Mesenchymal stem cell (in vitro differentiated cells and primary cell): ENCODE data around the gene PHC2.

Experiments used
- DNase-seq: peaks from one replicate; pipeline ENCODE4 v3.0.0-alpha.2; 2013
- H2AFZ ChIP-seq: one replicate; pipeline ENCODE4 v1.6.1; 2013; ENCODE audit warnings: low read depth, mild to moderate bottlenecking, control low read depth, inconsistent platforms, low read length, moderate library complexity
- H2AK5ac ChIP-seq: 2 replicates; pipeline ENCODE4 v1.6.1; 2013; ENCODE audit warnings: low read length, moderate library complexity, mild to moderate bottlenecking, inconsistent platforms; ENCODE audit not compliant: severe bottlenecking
- H2BK120ac ChIP-seq: one replicate; pipeline ENCODE4 v1.6.1; 2013; ENCODE audit warnings: low read depth, mild to moderate bottlenecking, inconsistent platforms, low read length, moderate library complexity
- H2BK12ac ChIP-seq, 2 experiments: one replicate each; pipeline ENCODE4 v1.6.1; 2013; ENCODE audit warnings: inconsistent platforms in 2 of 2, low read length in 2 of 2, mild to moderate bottlenecking in 2 of 2, moderate library complexity in 2 of 2, control low read depth in 1 of 2
- H2BK15ac ChIP-seq: one replicate; pipeline ENCODE4 v1.6.1; 2013; ENCODE audit warnings: mild to moderate bottlenecking, low read depth, inconsistent platforms; ENCODE audit not compliant: poor library complexity, severe bottlenecking
- H2BK5ac ChIP-seq: 2 replicates; pipeline ENCODE4 v1.6.1; 2013; ENCODE audit warnings: low read depth, mild to moderate bottlenecking, low read length, control low read depth, inconsistent platforms; ENCODE audit not compliant: poor library complexity, severe bottlenecking
- H3K14ac ChIP-seq, 2 experiments: one replicate each; pipeline ENCODE4 v1.6.1; 2013; ENCODE audit warnings: inconsistent platforms in 2 of 2, low read length in 2 of 2, control low read depth in 1 of 2, mild to moderate bottlenecking in 1 of 2, moderate library complexity in 1 of 2
- H3K18ac ChIP-seq, 2 experiments: one replicate each; pipeline ENCODE4 v1.6.1; 2013; ENCODE audit warnings: inconsistent platforms in 2 of 2, low read length in 2 of 2, control low read depth in 1 of 2, low read depth in 1 of 2, mild to moderate bottlenecking in 1 of 2
- H3K23ac ChIP-seq, 2 experiments: one replicate each; pipeline ENCODE4 v1.6.1; 2013; ENCODE audit warnings: inconsistent platforms in 2 of 2, low read length in 2 of 2, mild to moderate bottlenecking in 2 of 2, moderate library complexity in 2 of 2, control low read depth in 1 of 2
- H3K27ac ChIP-seq: 2 replicates; pipeline ENCODE4 v1.5.1; 2013; ENCODE audit warnings: mild to moderate bottlenecking, moderate library complexity, low read length, control low read depth, inconsistent platforms; ENCODE audit not compliant: poor library complexity, severe bottlenecking
- H3K27me3 ChIP-seq, 2 experiments: 2 replicates each; pipeline versions ENCODE4 v1.6.1 to v1.7.0; 2013; ENCODE audit warnings: low read length in 2 of 2, mild to moderate bottlenecking in 2 of 2, moderate library complexity in 2 of 2, control low read depth in 1 of 2, inconsistent platforms in 1 of 2; ENCODE audit not compliant: control insufficient read depth in 1 of 2, insufficient read depth in 1 of 2
- H3K36me3 ChIP-seq, 2 experiments: 2 replicates each; pipeline versions ENCODE4 v1.6.1 to v1.7.0; 2013; ENCODE audit warnings: low read length in 2 of 2, control low read depth in 1 of 2, inconsistent platforms in 1 of 2, low read depth in 1 of 2, mild to moderate bottlenecking in 1 of 2; ENCODE audit not compliant: insufficient read depth in 2 of 2, control insufficient read depth in 1 of 2
- H3K4ac ChIP-seq, 2 experiments: one replicate each; pipeline ENCODE4 v1.6.1; 2013; ENCODE audit warnings: inconsistent platforms in 2 of 2, low read length in 2 of 2, mild to moderate bottlenecking in 2 of 2, moderate library complexity in 2 of 2, control low read depth in 1 of 2, low read depth in 1 of 2
- H3K4me1 ChIP-seq: 2 replicates; pipeline ENCODE4 v1.6.1; 2013; ENCODE audit warnings: low read depth, low read length, control low read depth; ENCODE audit not compliant: control insufficient read depth, insufficient read depth
- H3K4me2 ChIP-seq: 2 replicates; pipeline ENCODE4 v1.6.1; 2013; ENCODE audit warnings: low read length, mild to moderate bottlenecking, inconsistent platforms; ENCODE audit not compliant: poor library complexity, severe bottlenecking
- H3K4me3 ChIP-seq, 2 experiments: 2 replicates each; pipeline versions ENCODE4 v1.5.1 to v1.7.0; 2013; ENCODE audit warnings: low read length in 2 of 2, mild to moderate bottlenecking in 2 of 2, control low read depth in 1 of 2, low read depth in 1 of 2; ENCODE audit not compliant: insufficient read depth in 1 of 2
- H3K79me1 ChIP-seq: replicated peaks from 2 replicates; pipeline ENCODE4 v1.6.1; 2013; ENCODE audit warnings: mild to moderate bottlenecking, control low read depth, low read length, inconsistent platforms; ENCODE audit not compliant: poor library complexity, severe bottlenecking
- H3K9ac ChIP-seq: 2 replicates; pipeline ENCODE4 v1.7.0; 2013; ENCODE audit warnings: mild to moderate bottlenecking, low read length, moderate library complexity
- H3K9me3 ChIP-seq: 2 replicates; pipeline ENCODE4 v1.7.0; 2013; ENCODE audit warnings: mild to moderate bottlenecking, low read length; ENCODE audit not compliant: control insufficient read depth
- H4K8ac ChIP-seq: one replicate; pipeline ENCODE4 v1.6.1; 2013; ENCODE audit warnings: inconsistent platforms, mild to moderate bottlenecking, low read length, moderate library complexity
- H4K91ac ChIP-seq: one replicate; pipeline ENCODE4 v1.6.1; 2013; ENCODE audit warnings: mild to moderate bottlenecking, low read length, inconsistent platforms
- WGBS: methylation state at CpG from one replicate; pipeline ENCODE4 v1.1.7; 2013; ENCODE audit warnings: mixed read lengths; 5-methylcytosine and 5-hydroxymethylcytosine counted together

Gene PHC2

DNA sequence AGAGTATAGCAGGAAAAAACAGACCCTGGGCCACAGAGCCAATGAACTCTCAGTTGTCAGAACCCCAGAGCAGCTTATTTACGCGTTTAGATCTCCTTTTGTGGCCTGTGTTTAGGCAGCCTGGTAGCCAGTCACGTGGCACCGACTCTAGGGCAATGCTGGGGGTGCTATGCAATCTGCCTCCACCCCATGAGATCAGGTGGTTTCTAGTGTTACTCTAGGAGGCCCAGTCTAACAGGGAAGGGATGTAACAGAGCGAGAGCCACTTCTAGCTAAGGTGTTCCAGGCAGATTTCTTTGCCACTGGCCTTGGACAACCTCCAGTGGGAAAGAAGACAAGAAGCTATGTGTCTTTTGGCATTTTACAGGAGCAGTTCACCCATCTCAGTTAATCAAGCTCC lies 98.0 kb downstream of the PHC2 start:
- Histone ChIP-seq H2AK5ac (no peak overlapping the region), H4K91ac (no peak overlapping the region), H3K4me2 (no peak overlapping the region), H2BK120ac (no peak overlapping the region), H3K9ac (peak overlapping the region; percentile 83), H2BK12ac (no peak overlapping the region), H3K4me3 (no peak overlapping the region), H3K4me1 (peaks cover 53% of the 10 kb centered on the region), H4K8ac (no peak overlapping the region), H3K36me3 (peaks cover 64 to 78% of the 10 kb centered on the region in 2 experiments), H3K9me3 (no peaks in the 10 kb centered on the region), H3K18ac (no peak overlapping the region), H3K79me1 (peaks cover 2% of the 10 kb centered on the region), H3K27ac (peak overlapping the region; percentile 8), H2BK15ac (no peak overlapping the region), H3K23ac (no peak overlapping the region), H2AFZ (no peak overlapping the region), H3K14ac (no peak overlapping the region), H3K27me3 (no peaks in the 10 kb centered on the region), H3K4ac (no peak overlapping the region), H2BK5ac (no peak overlapping the region)
- 95% methylated on average over 5 of the region's 5 CpGs for WGBS
- no peak for DNase-seq

DNA sequence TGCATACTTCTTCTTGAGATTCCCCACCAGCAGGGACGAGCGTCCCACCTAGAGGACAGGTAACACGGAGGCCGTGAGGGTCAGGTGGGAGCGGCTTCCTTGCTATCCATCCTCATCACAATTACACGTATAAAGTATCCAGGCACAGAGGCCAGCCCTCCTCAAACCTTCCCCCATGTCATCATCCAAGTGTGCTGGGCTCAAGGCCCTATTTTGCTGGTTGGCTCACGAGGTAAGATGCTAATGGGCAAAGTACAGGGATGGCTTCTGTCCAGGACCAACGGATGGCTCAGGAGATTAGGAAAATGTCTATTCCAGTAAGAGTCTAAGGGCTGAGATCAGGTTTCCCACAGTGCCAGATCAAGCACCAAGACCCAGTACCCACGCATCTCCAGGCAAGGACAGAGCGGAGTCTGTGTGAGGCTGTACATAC lies 98.5 kb downstream of the PHC2 start:
- Histone ChIP-seq H3K4ac (no peak overlapping the region), H3K9me3 (no peaks in the 10 kb centered on the region), H3K36me3 (peaks cover 68 to 80% of the 10 kb centered on the region in 2 experiments), H3K27me3 (no peaks in the 10 kb centered on the region), H2BK15ac (no peak overlapping the region), H3K14ac (no peak overlapping the region), H2AFZ (no peak overlapping the region), H4K8ac (no peak overlapping the region), H4K91ac (no peak overlapping the region), H2BK5ac (no peak overlapping the region), H3K18ac (no peak overlapping the region), H3K27ac (peak overlapping the region; percentile 63), H2BK120ac (no peak overlapping the region), H3K4me3 (no peak overlapping the region), H3K79me1 (peaks cover 4% of the 10 kb centered on the region), H3K4me2 (no peak overlapping the region), H2AK5ac (no peak overlapping the region), H3K9ac (peak overlapping the region; percentile 83), H3K23ac (no peak overlapping the region), H2BK12ac (no peak overlapping the region), H3K4me1 (peaks cover 54% of the 10 kb centered on the region)
- 97% methylated on average over 10 of the region's 10 CpGs for WGBS
- no peak for DNase-seq

DNA sequence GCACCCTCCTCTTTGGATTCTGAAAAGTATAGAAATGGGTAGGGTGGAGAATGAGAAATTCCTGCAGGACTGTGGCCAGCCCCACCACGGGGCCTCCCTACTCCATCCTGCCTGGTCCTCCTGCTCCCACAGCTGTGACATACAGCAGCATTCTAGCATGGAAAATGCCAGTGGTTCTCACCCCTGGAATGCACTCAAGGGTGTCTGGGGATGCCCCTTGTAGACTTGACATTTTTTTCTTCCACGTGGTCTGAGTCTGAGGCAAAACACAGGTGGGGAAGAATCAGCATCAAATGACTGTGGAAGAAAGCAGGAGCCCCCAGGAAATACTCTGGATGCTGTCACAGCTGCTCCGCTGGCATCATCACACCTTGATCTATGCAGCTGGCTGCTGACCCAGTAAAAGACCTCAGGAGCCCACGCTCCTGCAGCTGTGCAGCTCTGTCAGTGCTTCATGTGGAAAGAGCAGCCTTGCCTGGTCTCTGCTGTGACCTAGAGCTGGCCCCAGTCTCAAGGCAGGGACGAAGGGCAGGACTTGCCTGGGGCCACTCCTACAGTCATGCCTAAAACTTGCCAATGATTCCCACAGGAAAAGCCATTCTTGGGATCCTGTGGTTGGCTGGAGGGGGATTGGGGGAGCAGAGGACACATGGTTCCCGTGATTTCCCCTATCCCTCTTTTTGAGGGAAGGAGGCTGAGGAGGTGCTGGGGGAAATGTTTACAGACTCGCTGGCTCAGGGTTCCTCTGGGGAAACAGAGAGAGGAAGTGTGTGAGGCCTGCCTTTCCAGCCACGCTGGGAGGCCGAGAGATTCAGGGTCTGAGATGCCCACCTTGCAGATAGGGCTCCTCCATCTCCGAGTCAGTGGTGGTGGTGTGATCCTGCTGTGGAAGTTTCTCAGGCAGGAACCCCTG lies 99.2 kb downstream of the PHC2 start:
- peak; percentile 64 for DNase-seq
- no peak overlapping the region for H2AFZ ChIP-seq
- peaks cover 53% of the 10 kb centered on the region for H3K4me1 ChIP-seq
- H2BK15ac ChIP-seq = no peak overlapping the region
- no peak overlapping the region for H3K4me3 ChIP-seq
- H3K18ac ChIP-seq = no peak overlapping the region
- no peaks in the 10 kb centered on the region for H3K27me3 ChIP-seq
- peak overlapping the region; percentile 53 for H4K8ac ChIP-seq
- H3K4ac ChIP-seq = no peak overlapping the region
- H4K91ac ChIP-seq = peak overlapping the region; percentile 39
- peak overlapping the region; percentile 16 to 40 for H2BK12ac ChIP-seq
- WGBS = 83% methylated on average over 10 of the region's 10 CpGs
- no peak overlapping the region for H2BK5ac ChIP-seq
- H3K27ac ChIP-seq = peak overlapping the region; percentile 63
- no peaks in the 10 kb centered on the region for H3K9me3 ChIP-seq
- H3K79me1 ChIP-seq = peaks cover 4% of the 10 kb centered on the region
- H3K36me3 ChIP-seq = peaks cover 73 to 83% of the 10 kb centered on the region in 2 experiments
- H3K9ac ChIP-seq = peak overlapping the region; percentile 83
- peak overlapping the region; percentile 58 for H2AK5ac ChIP-seq
- no peak overlapping the region for H3K14ac ChIP-seq
- no peak overlapping the region for H3K4me2 ChIP-seq
- no peak overlapping the region for H3K23ac ChIP-seq
- H2BK120ac ChIP-seq = no peak overlapping the region

DNA sequence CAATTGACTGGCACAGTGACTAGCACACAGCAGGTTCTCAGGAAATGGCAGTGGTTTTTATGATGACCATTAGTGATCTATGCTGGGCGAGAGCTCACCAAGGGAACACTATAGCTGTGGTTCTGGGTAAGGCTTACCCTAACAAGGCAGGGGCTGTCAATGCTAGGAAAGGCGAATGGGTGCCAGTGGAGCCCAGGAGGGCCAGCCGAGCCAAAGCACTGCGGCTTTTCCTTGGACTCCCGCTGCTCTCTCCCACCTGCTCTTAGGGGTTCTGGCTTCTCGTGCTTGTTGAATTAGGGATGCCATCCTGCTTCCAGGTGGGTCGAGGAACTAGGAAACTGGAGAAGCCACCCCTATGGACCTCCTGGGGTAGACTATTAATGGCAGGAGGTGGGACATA lies 100.0 kb downstream of the PHC2 start:
- no peaks in the 10 kb centered on the region for H3K27me3 ChIP-seq
- no peak overlapping the region for H2BK15ac ChIP-seq
- H4K91ac ChIP-seq = no peak overlapping the region
- no peak overlapping the region for H2BK120ac ChIP-seq
- H3K36me3 ChIP-seq = peaks cover 74 to 91% of the 10 kb centered on the region in 2 experiments
- H3K27ac ChIP-seq = peak overlapping the region; percentile 63
- H3K14ac ChIP-seq = no peak overlapping the region
- H2BK5ac ChIP-seq = no peak overlapping the region
- no peak overlapping the region for H2BK12ac ChIP-seq
- DNase-seq = no peak
- H3K4ac ChIP-seq = no peak overlapping the region
- H4K8ac ChIP-seq = peak overlapping the region; percentile 50
- H3K23ac ChIP-seq = no peak overlapping the region
- peak overlapping the region; percentile 21 for H2AK5ac ChIP-seq
- 99% methylated on average over 7 of the region's 7 CpGs for WGBS
- H3K9me3 ChIP-seq = no peaks in the 10 kb centered on the region
- no peak overlapping the region for H2AFZ ChIP-seq
- H3K9ac ChIP-seq = peak overlapping the region; percentile 13
- no peak overlapping the region for H3K4me3 ChIP-seq
- H3K79me1 ChIP-seq = peaks cover 4% of the 10 kb centered on the region
- peaks cover 50% of the 10 kb centered on the region for H3K4me1 ChIP-seq
- no peak overlapping the region for H3K4me2 ChIP-seq
- H3K18ac ChIP-seq = no peak overlapping the region
